ENCODE data around the gene C10orf120.

Gene C10orf120

DNA sequence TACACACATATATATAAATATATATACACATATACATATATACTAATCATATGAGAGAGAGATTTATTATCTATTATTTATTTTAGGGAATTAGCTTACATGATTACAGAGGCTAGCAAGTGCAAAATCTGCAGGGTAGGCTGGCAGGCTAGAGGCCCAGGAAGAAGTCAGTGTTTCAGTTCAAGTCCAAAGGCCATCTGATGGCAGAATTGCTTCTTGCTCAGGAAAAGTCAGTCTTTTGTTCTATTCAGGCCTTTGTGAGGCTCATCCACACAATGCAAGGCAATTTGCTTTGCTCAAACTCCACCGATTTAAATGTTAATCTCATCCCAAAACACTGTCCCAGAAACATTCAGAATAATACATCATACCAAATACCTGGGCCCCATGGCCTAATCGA, 2.6 kb upstream of the C10orf120 start:
- DNase-seq = no peak

DNA sequence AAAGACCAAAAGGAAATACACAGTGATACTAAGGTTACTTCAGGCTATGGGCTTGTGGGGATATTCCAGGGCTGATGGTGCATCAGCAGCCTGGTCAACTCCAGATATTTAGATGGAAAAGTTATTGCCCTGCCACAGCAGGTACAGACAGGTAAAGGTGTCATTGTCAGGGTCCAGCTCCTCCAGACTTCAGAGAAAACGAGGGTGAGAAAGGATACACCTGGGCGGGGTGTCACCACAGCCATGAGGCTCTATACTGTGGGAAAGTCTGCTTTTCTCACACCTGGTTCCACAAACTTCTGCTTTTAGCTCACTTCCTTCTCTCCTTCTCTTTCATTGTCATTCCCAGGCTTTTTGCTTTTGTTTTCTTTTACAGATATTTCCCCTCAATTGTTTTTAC, 2.0 kb upstream of the C10orf120 start:
- DNase-seq = no peak

DNA sequence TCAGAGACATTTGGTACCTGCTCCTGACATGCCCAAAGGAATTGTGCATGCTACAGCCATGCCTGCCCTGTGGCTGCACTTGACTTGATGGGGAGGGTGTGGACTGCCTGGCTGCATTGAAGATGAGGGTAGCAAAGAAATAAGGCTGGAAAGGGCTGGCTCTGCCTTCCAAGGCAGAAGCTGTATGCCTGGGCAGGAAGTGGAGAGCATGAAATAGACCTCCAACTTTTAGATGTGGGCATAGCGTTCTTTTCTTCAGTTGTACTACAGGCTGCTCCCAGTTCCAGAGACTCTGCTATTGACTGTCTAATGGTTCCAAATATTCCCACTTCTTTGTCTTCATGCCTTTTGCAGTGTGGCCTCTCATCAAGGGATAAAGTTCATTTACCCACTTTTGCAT, 3.0 kb downstream of the C10orf120 start:
- no peak for DNase-seq

DNA sequence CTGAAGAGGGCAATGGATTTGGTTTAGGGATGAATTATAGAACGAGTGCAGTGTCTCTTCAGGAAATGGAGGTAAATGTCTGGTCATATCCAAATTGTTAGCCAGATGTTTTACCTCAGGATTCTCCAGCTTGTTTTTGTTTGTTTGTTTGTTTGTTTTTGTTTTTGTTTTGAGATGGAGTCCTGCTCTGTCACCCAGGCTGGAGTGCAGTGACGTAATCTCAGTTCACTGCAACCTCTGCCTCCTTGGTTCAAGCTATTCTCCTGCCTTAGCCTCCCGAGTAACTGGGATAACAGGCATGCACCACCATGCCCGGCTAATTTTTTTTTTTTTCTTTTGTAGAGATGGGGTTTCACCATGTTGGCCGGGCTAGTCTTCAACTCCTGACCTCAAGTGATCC, 6.9 kb downstream of the C10orf120 start:
- no peak for DNase-seq

DNA sequence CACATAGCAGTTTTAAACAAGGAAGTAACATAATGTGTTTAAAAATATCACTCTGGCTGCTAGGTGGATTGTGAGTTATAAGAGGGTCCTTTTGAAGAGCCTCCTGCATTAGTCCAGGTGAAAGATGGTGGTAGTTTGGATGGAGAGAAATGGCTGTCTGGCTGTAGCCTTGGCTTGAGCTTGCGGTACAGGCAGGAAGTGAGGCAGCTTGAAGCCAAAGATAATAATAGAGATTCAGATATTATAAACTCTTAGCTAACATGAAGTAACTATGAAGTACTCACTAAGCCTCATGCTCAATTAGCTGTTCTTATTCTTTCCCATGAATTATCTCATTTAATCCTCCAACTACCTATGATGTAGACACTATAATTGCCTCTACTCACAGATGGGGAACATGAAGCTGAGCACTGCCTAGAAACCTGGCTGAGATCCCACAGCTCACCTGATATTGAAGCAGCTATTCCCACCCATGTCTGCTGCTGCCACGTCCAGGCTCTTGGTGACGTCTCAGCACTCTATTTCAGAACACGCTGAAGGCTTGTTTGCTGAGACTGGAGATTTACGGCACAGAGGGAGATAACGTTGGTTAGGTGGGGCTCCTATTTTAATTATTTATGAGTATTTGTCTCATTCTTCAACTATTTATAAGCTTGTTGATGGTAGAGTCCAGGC, 10.4 kb downstream of the C10orf120 start:
- no peak for DNase-seq

DNA sequence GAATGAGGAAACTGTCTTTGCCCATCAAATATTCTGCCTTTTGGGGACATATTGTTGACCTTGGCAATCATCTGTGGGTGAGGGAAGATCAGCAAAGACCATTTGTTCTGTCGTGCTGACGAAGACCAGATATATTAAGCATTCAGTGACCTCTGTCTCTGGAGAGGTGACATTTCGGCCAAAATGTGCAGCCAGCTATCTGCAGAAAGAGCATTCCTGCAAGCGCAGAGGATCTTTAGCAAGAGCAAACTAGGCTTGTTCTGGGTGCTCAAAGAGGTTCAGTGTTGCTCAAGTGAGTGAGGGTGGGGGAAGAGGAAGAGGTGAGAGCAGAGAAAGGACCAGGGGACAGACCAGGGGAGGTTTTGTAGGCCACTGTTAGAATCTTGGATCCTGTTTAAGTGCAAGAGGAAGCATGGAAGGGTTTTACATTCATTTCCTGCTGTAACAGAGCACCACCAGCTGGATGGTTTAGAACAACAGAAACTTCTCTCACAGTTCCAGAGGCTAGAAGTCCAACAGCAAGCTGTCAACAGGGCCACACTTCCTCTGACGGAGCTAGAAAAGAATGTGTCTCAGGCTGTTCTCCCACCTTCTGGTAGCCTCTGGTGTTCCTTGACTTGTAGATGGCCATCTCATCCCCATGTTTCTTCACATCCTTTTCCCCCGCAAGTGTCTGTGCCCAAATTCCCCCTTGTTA, 11.2 kb downstream of the C10orf120 start:
- no peak for DNase-seq

DNA sequence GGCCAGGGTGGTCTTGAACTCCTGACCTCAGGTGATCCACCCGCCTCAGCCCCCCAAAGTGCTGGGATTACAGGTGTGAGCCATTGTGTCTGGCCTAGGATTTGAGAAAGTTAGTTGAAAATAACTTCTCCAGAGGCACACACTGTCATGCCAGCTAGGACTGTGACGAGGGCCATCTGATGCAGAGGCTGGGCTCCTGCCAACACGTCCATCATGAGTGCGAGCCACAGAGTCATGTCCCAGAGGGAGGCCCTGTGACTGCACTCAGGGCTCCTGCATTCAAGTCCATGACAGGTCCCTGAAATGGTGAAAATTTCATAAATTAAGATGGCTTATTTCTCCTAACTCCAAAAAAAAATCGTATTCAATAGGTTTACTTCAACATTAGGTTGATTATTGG, 17.1 kb downstream of the C10orf120 start:
- DNase-seq = no peak

DNA sequence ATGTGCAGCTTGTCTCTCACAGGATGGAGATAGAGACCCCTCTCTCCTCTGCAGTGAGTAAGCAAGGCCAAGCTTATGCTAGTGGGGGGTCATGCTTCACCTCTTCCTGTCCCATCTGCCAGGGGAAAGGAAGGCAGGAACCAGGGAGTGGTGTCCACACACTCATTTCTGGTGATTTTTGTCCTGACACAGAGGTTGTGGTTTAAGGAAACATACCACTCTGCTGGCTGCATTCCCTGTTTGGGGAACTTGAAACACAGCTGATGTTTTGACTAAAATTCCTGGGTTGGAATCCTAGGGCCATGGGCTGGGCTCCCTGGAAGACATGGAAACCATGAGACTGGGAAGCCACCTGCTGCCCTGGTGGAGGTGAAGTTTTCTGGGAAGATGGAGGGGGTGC, 21.4 kb downstream of the C10orf120 start:
- DNase-seq = no peak

DNA sequence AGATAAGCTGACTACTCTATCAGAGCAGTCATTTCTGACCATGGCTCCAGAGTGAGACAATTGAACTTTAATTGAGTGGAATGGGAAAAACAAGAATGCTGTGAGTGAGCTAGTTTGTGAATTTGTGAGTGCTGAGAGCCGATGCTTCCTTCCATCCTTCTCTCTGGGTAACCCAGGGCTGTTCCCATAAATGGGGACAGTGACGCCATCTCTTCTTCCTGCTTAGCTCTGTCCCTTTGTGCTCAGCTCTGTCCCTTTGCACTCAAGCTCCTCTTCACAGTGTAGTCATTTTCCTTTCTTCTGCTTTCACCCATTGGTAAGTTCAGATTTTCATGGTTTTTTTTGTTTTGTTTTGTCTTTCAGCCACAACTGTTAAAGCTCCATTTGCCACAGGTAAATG, 24.4 kb downstream of the C10orf120 start:
- DNase-seq = no peak

DNA sequence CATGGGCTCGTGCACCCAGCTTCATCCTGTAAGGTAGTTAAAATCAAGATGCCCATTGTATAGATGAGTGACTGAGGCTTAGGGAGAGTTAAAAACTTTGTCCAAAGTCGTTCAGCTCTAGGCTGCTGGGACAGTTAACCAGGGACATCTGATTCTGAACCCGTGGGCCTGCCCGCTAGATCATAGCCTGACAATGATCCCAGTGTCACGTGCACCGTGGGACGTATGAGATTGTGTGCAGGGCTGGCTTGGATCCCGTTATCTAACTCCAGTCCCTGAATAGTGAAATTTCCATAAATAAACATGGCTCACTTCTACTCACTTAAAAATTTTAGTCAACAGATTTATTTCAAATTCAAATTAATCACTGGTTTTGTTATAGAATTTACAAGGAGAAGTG, 24.9 kb downstream of the C10orf120 start:
- DNase-seq = no peak

DNA sequence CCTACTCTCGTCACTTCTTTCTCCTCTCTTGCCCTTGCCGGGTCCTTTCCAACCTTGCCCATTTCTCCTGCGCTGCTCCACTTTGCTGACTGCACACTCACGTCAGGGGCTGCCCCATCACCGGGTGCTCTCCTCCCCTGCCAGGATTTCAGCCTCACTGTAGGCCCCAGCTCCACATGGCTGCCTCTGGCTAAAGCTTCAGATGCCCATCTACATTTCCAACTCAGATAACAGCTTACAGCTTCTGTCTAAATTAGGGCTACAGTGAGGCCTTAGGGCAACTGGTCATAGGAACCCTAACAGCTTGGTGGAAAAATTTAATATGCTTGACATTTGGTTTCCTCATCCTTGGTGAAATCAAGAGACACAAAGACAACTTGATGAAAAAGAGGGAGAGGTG, 25.9 kb downstream of the C10orf120 start:
- DNase-seq = no peak

DNA sequence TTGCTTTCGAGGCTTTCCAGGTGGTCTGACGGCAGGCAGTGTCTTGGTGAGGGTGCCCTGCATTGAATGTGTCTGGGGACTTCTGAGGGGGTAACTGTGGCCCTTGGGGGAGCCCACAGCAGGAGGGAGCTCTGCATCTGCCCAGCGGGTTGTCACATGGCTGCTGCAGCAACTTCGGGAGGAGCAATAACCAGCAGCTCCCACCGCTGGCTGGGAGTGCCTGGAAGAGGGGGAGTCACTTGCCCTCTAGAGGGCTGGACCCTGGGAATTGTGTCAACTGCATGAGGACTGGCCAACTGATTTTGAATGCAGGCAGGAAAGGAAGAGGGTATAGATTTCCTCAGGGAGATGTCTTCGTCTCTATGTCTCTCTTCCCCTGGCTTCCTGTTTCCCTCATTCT, 26.4 kb downstream of the C10orf120 start:
- no peak for DNase-seq

DNA sequence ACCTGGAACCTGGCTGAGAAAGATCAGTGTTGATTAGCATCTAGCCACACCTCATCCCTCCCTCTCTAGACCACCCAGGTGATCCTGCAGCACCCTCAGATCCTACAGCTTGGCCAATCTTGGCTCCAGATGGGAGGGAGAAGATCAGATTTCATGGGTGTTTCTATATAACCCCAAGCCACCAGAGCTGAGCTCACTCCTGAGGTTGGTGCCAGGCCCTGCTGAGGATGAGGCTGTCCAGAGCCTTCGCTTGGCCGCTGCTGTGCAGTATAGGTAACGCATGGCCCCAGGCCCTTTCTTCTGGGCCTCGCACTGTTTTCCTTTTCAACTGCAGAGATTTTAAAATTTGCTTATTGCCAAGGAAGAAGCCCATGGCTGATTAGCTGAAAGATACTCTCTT, 27.0 kb downstream of the C10orf120 start:
- DNase-seq = no peak

DNA sequence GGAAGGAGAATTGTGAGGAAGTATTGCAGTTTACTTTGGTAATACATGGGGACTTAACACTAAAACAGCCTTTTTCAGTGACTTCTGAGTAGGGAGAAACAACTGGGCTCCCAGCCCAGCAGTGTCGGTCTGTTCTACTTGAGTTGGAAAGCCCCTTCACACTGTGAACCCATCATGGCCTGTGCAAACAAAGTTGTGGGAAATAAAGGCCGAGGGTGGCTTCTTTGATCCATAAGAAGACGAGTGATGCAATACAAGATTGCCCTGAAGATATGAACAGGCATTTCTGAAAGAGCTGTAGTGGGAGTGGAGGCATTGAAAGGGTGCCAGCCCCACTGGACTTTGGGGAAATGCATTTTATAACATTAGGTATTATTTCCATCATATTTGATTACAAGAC, 28.3 kb downstream of the C10orf120 start:
- no peak for DNase-seq

DNA sequence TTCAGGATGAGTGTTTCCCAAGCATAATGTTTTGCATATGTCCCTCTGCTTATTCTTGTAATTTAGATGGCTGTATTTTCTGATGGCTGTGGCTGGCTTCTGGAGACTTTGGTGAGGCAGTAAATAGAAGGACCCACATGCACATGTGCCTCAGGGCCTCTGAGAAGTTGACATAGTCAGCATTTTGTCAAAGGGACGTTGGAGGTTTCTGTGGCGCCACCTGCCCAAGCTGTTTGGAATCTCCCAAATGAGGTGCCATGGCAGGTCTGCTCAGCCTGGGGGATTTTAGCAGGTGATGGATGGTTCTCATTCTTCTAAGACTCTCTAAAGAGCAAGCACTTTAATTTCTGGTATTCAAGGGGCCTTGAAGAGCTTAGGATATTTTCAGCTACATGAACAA, 29.8 kb downstream of the C10orf120 start:
- DNase-seq = no peak

DNA sequence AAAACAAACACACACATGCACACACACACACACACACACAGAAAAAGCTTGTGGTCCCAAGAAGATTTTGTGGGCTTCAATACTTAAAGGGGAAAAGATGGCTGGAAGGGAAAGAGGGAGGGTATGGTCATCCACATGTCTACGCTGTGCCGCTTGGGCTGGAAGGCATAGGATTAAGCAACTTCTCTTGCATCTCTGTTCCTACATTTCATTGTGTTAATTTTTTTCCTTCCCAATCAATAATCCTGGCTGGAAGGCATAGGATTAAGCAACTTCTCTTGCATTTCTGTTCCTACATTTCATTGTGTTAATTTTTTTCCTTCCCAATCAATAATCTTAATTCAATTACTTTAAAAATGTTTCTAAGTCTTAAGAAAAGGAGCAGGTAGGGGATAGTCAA, 30.6 kb downstream of the C10orf120 start:
- DNase-seq = no peak

DNA sequence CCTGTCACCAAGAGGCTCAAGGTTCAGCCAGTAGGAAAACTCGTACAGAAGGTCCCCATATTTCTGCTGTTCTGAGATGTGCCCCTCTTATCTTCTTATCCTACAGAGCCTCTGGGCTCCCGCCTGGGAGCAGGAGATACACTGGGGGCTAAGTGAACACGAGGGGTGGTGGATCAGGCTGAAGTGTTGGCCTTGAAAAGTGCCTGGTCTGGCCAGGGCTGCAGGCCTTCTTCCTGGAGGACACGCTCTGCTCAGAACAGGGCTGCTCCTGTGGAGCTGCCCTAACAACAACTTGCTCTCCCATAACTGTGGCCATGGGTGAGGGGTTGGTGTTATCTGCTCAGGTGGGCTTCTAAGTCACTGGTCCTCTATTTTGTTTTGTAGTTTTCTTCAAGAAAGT, 33.7 kb downstream of the C10orf120 start:
- no peak for DNase-seq

DNA sequence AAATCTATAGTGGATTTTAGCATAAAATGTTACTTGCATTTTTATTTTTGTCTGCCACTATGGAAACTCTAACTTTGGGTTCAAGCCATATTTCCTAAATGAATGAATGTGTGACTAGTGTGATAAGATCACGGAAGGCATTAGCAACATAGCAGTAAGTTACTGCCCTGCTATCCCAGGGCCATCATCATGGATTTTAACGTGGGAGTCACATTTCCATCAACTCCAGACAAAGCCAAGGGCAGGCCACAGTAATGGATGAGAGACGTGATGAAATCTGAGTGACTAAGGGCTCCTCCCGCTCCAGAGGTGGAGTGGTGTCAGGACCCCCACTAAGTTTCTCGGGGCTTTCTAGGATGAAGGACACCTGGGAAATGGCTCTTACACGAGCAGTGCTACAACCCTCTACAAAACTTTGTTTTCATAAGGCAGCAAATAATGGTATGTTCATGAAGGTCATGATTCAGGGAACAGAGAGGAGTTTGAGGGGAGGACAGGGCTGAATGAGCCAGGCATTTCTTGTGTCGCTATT, 34.3 kb downstream of the C10orf120 start:
- DNase-seq = no peak

DNA sequence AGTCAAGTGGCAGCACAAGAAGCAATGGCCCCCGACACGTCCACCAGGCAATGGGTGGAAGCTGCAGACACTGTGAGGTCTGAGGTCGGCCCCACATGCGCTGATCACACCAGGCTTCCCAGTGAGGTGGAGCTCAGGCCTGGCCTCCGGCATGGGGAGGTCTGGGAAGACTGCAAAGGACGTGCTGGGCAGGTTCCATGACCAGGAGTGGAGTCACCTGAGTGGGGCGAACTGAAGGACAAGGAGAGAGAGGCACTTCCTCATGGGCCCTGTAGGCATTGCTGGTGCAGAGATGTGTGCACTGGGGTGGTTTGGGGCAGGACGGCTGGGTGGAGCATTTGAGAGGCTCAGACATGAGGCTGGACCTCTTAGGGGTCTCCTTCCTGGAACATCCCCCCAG, 35.1 kb downstream of the C10orf120 start:
- no peak for DNase-seq

DNA sequence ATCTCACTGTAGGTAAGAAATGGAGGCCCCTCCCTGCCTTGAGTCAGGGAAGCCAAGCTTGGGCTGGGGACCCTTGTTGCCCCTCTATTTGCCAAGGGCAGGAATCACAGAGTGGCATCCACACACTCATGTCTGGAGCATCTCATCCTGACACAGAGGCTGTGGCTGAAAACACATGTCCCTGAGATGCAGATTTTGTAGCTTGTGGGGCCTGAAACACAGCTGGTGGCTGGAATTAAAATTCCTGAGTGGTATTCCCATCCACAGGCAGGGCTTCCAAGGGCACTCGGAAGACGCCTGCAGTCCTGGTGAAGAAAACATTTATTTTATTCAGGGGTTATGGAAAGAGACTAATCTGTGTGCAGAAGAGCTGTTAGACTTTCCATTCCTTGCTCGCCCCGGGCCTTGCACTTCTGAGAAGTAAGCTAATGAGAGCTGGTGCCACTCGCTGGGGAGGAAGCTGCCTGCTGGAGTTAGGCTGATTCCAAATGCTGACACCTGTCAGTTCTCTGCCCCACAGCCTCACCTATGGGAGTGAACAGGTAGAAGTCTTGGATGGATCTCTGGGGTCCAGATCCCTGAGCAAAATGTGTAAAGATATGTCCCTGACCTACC, 36.0 kb downstream of the C10orf120 start:
- no peak for DNase-seq

DNA sequence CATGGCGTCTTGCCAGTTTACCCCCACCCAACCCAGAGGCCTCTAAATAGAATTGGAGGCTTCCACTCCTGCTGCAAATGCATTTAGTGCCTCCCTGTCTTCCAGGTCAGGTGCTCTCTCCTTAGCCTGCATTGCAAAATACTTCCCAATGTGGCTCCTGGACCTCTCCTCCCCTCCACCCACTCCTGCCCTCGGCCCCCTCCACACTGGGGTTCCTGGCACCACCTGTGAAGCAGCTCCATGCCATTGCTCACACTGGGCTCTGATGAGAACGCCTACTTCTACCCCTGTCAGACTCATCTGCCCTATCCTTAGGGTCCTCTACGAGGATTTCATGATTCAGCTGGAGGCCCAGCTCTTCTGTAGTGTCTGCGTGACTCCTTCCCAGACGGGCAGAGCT, 37.4 kb downstream of the C10orf120 start:
- no peak for DNase-seq

DNA sequence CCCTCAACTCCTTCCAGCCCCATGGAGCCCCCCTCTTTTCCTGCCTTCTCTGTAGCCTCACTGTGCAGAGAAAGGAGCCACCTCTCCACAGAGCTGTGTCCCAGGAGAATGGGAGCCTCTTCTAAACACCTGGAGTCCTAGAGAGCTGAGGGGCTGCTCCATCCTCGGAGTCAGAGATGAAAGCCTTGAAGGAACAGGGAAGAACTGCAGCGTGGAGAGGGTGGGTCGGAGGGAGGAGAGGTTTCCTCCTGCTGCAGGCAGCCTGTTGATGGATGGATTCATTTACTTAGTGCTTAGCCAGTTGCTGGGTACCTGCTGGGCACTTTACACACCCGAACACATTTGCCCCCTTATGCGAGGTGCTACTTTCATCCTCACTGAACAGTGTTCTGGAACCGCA, 39.0 kb downstream of the C10orf120 start:
- no peak for DNase-seq

DNA sequence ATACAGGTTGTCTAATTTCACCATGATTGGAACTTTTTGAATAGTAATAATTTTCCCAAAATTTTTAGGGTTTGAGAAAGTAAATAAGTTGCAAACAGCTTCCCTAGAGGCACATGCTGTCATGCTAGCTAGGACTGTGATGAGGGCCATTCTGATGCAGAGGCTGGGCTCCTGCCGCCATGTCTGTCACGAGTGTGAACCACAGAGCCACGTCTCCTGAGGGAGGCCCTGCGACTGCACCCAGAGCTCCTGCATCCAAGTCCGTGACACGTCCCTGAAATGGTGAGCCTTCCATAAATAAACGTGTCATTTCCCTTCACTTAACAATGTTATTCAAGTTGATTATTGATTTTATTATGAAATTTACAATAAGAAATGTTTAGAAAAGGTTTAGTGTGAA, 40.0 kb downstream of the C10orf120 start:
- DNase-seq = no peak

DNA sequence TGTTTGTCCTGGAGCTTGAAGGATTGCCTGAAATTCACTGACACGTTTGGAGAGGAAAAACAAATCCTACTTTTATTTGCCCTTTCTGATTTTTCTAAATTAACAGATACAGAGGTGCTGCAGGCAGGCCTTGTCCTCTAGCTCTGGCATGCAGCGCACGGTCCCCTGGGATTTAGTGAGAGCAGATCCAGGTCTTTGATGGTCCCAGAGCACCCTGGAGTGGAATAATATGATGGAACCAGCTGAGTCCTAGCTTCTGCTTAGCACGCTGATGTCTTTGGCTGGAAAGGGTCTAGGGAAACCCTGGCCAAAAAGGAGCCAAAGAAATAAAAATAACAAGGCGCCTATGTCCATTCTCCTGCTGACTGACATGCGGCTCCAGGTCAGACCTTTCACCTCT, 40.5 kb downstream of the C10orf120 start:
- no peak for DNase-seq

Measured in NCI-H510A (cell line).